ENCODE data around the gene LRP2. TPM values are rescaled to one million over a fixed set of nuclear protein-coding genes. Genes with fewer than 3 reads are reported as not detected.

The LRP2 gene
- total RNA-seq, 1 experiment from 2014 or later: 0.59 TPM

GRCh38 chr2:169129703-169130243, 232.6 kb downstream of the LRP2 start (continued):
- TF ChIP-seq E2F1 (CRISPR knock-in tag; IDR thresholded peaks at IDR 0.05): no peak

GRCh38 chr2:169119851-169120250, 242.5 kb downstream of the LRP2 start:
- peaks cover 10% of the 10 kb centered on the region for H3K9me3 Mint-ChIP-seq

GRCh38 chr2:169119123-169119760, 243.1 kb downstream of the LRP2 start:
- ChIA-PET POLR2A (no interaction called here), CTCF (interaction anchor here (1.5 to 3.1 kb wide), 3 partner anchors 13 to 102 kb away, joined by 3 to 10 read pairs (median 4); no protein-coding TSS in a partner anchor)
- H3K9me3 Mint-ChIP-seq: peaks cover 10% of the 10 kb centered on the region
- TF ChIP-seq IRF1 (CRISPR knock-in tag; IDR thresholded peaks at IDR 0.05): no peak
- TF ChIP-seq ZNF423 (CRISPR knock-in tag; IDR thresholded peaks at IDR 0.05): peak; percentile 49; the same call in 1 of the 2 replicates
- no peak overlapping the region for H3K4me3 Mint-ChIP-seq
- H3K4me1 Mint-ChIP-seq: peaks cover 9% of the 10 kb centered on the region
- no peak for ATAC-seq
- no peaks in the 10 kb centered on the region; the same call in 1 of the 2 replicates for H3K27me3 Mint-ChIP-seq (ENCODE audit: low read depth)
- H3K36me3 Mint-ChIP-seq: no peaks in the 10 kb centered on the region
- DNase-seq (ENCODE audit: low spot score): no peak
- H3K27ac Mint-ChIP-seq: 0 out of 2 replicates have a peak overlapping the region, but pooled peaks have one; percentile 62

More at GRCh38 chr2:169119851-169120250, 242.5 kb downstream of the LRP2 start:
- Mint-ChIP-seq H3K4me3 (no peak overlapping the region), H3K36me3 (no peaks in the 10 kb centered on the region), H3K4me1 (peaks cover 9% of the 10 kb centered on the region), H3K27ac (no peak overlapping the region), H3K27me3 (ENCODE audit: low read depth) (no peaks in the 10 kb centered on the region; the same call in 1 of the 2 replicates)
- POLR2A ChIA-PET: no interaction called here
- TF ChIP-seq ZNF512 (CRISPR knock-in tag; IDR thresholded peaks at IDR 0.05; ENCODE audit: borderline replicate concordance) (no peak), JAZF1 (CRISPR knock-in tag; IDR thresholded peaks at IDR 0.05) (no peak), ATF1 (CRISPR knock-in tag; IDR thresholded peaks at IDR 0.05) (no peak), SP1 (CRISPR knock-in tag; conservative IDR thresholded peaks at IDR 0.05) (no peak), TCF7 (CRISPR knock-in tag; IDR thresholded peaks at IDR 0.05; ENCODE audit: low read depth) (no peak), CREB1 (CRISPR knock-in tag; IDR thresholded peaks at IDR 0.05) (no peak), ATF3 (CRISPR knock-in tag; conservative IDR thresholded peaks at IDR 0.05) (no peak), FOXP1 (CRISPR knock-in tag; IDR thresholded peaks at IDR 0.05; ENCODE audit: borderline replicate concordance) (no peak), ZNF396 (CRISPR knock-in tag; IDR thresholded peaks at IDR 0.05; ENCODE audit: borderline replicate concordance) (no peak), NFE2L1 (CRISPR knock-in tag; IDR thresholded peaks at IDR 0.05) (no peak), MLX (CRISPR knock-in tag; IDR thresholded peaks at IDR 0.05) (no peak), HMGXB4 (CRISPR knock-in tag; IDR thresholded peaks at IDR 0.05) (no peak), RORB (CRISPR knock-in tag; IDR thresholded peaks at IDR 0.05) (no peak), NR3C1 (CRISPR knock-in tag; conservative IDR thresholded peaks at IDR 0.05; ENCODE audit: low read depth) (no peak), NR2C2 (CRISPR knock-in tag; IDR thresholded peaks at IDR 0.05) (no peak), ETV6 (CRISPR knock-in tag; IDR thresholded peaks at IDR 0.05) (no peak)
- CTCF ChIA-PET: interaction anchor here (1.5 to 3.1 kb wide), 3 partner anchors 12 to 102 kb away, joined by 3 to 10 read pairs (median 4); no protein-coding TSS in a partner anchor
- DNase-seq (ENCODE audit: low spot score) (no peak), ATAC-seq (no peak)

Data from WTC11 (cell line).